ENCODE data around the gene NR5A2. TPM values are rescaled to one million over a fixed set of nuclear protein-coding genes. Genes with fewer than 3 reads are reported as not detected.

The NR5A2 gene
- polyA plus RNA-seq, 3 donors: 0.03 to 0.31 TPM; not detected in 1

GRCh38 chr1:200096774-200097173 lies 69.3 kb downstream of the NR5A2 start:
- Mint-ChIP-seq H3K27me3 (ENCODE audit: low read depth in 3 of 3) (no peaks in the 10 kb centered on the region), H3K4me3 (no peak overlapping the region), H3K9me3 (no peaks in the 10 kb centered on the region), H3K36me3 (no peaks in the 10 kb centered on the region), H3K27ac (no peak overlapping the region), H3K4me1 (no peaks in the 10 kb centered on the region)
- Histone ChIP-seq H3K27ac (ENCODE audit: low read depth in 1 of 2, low read length in 2 of 2) (no peak overlapping the region), H3K4me3 (replicated peaks in 1 of 3; ENCODE audit: low read depth in 2 of 3, low read length in 3 of 3) (no peak overlapping the region), H2AFZ (ENCODE audit: insufficient read depth, low read depth, low read length, poor library complexity, severe bottlenecking) (no peak overlapping the region), H3K9me3 (replicated peaks in 1 of 2; ENCODE audit: control insufficient read depth in 1 of 2, insufficient read depth in 1 of 2, low read length in 2 of 2) (no peaks in the 10 kb centered on the region), H3K9ac (ENCODE audit: insufficient read depth, low read length, poor library complexity, severe bottlenecking) (no peak overlapping the region), H3K36me3 (replicated peaks in 1 of 2; ENCODE audit: control insufficient read depth in 1 of 2, insufficient read depth in 2 of 2, low read length in 2 of 2) (no peaks in the 10 kb centered on the region), H3K79me2 (ENCODE audit: insufficient read depth, low read length) (no peaks in the 10 kb centered on the region), H3K4me2 (replicated peaks; ENCODE audit: extremely low read depth, low read length, poor library complexity, severe bottlenecking) (no peak overlapping the region), H3K4me1 (ENCODE audit: control insufficient read depth in 1 of 2, insufficient read depth in 2 of 2, low read length in 2 of 2) (no peaks in the 10 kb centered on the region), H4K20me1 (ENCODE audit: insufficient read depth, low read length) (no peaks in the 10 kb centered on the region), H3K27me3 (ENCODE audit: control insufficient read depth in 2 of 2, insufficient read depth in 2 of 2, low read length in 2 of 2) (no peaks in the 10 kb centered on the region)
- no peak for DNase-seq
- no CpG with 5 or more reads among the region's 3 CpGs for WGBS (ENCODE audit: insufficient coverage)
- no peak for TF ChIP-seq CTCF (IDR thresholded peaks at IDR 0.05)
- intact Hi-C loops (cut with micrococcal nuclease): no loop called here

DNA sequence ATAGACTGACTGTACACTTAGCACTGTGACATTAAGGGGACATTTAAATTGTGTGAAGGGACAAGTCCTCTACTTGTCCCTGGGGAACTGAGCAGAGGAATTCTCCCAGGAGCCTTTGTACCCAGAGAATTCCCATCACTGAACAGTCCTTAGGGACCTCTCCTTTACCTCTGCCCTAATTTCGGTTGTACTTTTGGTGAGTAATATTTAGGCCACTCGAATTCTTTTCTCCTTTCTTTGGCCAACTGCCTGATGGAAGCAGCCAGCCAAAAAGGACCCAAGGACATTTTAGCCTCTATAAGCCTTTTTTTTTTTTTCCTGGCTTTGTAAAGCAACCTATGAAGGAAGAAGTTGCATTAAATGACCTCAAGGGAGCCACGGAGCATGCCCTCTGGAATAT lies 71.5 kb downstream of the NR5A2 start:
- no peaks in the 10 kb centered on the region for H3K36me3 ChIP-seq (replicated peaks in 1 of 2; ENCODE audit: control insufficient read depth in 1 of 2, insufficient read depth in 2 of 2, low read length in 2 of 2)
- no peaks in the 10 kb centered on the region for H3K79me2 ChIP-seq (ENCODE audit: insufficient read depth, low read length)
- no peak overlapping the region for H2AFZ ChIP-seq (ENCODE audit: insufficient read depth, low read depth, low read length, poor library complexity, severe bottlenecking)
- no peak overlapping the region for H3K27ac Mint-ChIP-seq
- H3K27ac ChIP-seq (ENCODE audit: low read depth in 1 of 2, low read length in 2 of 2): no peak overlapping the region
- no peaks in the 10 kb centered on the region for H3K4me1 Mint-ChIP-seq
- H3K9me3 Mint-ChIP-seq: no peaks in the 10 kb centered on the region
- no peaks in the 10 kb centered on the region for H3K27me3 ChIP-seq (ENCODE audit: control insufficient read depth in 2 of 2, insufficient read depth in 2 of 2, low read length in 2 of 2)
- intact Hi-C loops (cut with micrococcal nuclease): no loop called here
- TF ChIP-seq CTCF (IDR thresholded peaks at IDR 0.05): no peak
- H3K4me1 ChIP-seq (ENCODE audit: control insufficient read depth in 1 of 2, insufficient read depth in 2 of 2, low read length in 2 of 2): no peaks in the 10 kb centered on the region
- H4K20me1 ChIP-seq (ENCODE audit: insufficient read depth, low read length): no peaks in the 10 kb centered on the region
- H3K9me3 ChIP-seq (replicated peaks in 1 of 2; ENCODE audit: control insufficient read depth in 1 of 2, insufficient read depth in 1 of 2, low read length in 2 of 2): no peaks in the 10 kb centered on the region
- H3K4me3 Mint-ChIP-seq: no peak overlapping the region
- H3K27me3 Mint-ChIP-seq (ENCODE audit: low read depth in 3 of 3): no peaks in the 10 kb centered on the region
- no peak overlapping the region for H3K9ac ChIP-seq (ENCODE audit: insufficient read depth, low read length, poor library complexity, severe bottlenecking)
- DNase-seq: no peak
- H3K4me3 ChIP-seq (replicated peaks in 1 of 3; ENCODE audit: low read depth in 2 of 3, low read length in 3 of 3): no peak overlapping the region
- H3K4me2 ChIP-seq (replicated peaks; ENCODE audit: extremely low read depth, low read length, poor library complexity, severe bottlenecking): no peak overlapping the region
- 100% methylated on average over 1 of the region's 3 CpGs for WGBS (ENCODE audit: insufficient coverage)
- H3K36me3 Mint-ChIP-seq: no peaks in the 10 kb centered on the region
